Myocyte (in vitro differentiated cells): Measurements from ENCODE around the gene PDGFC. TPM values are rescaled to one million over a fixed set of nuclear protein-coding genes. Genes with fewer than 3 reads are reported as not detected.
A peak's percentile ranks its signal among the peaks of the same experiment; 100 is the strongest.
"Not testable (repeated sequence)": the region's sequence is repeated elsewhere in the genome, so short reads cannot be mapped to it uniquely, and the experiment has no call there.

Experiments used
- DNase-seq: peaks from one replicate; pipeline ENCODE4 v3.0.0-alpha.2; 2012; ENCODE audit warnings: low read depth
- total RNA-seq: library from RNA; depleted of rRNA; stranded (reverse); fragments of >200 nt; gene quantifications from 2 replicates; pipeline ENCODE4 v1.2.3, GENCODE V29; 2014

The PDGFC gene
- total RNA-seq, 1 donor from 2014 or later, result 49.5 TPM

- DNase-seq, result no peak
Measured at GRCh38 chr4:156909010-156909409, 62.6 kb downstream of the PDGFC start.

GRCh38 chr4:156906325-156906724 lies 65.3 kb downstream of the PDGFC start:
- no peak for DNase-seq

GRCh38 chr4:156901871-156902270 lies 69.7 kb downstream of the PDGFC start:
- peak; percentile 31 for DNase-seq

GRCh38 chr4:156898373-156899117 lies 73.1 kb downstream of the PDGFC start:
- no peak for DNase-seq

- DNase-seq, result no peak
Measured at GRCh38 chr4:156896527-156896926, 75.1 kb downstream of the PDGFC start.

GRCh38 chr4:156894234-156894633 lies 77.4 kb downstream of the PDGFC start:
- no peak for DNase-seq

- no peak for DNase-seq
Measured at GRCh38 chr4:156892805-156893204, 78.8 kb downstream of the PDGFC start.

- DNase-seq, result peak; percentile 23
Measured at GRCh38 chr4:156889616-156890594, 81.7 kb downstream of the PDGFC start.

- DNase-seq, result peak; percentile 28
Measured at GRCh38 chr4:156888762-156889161, 82.8 kb downstream of the PDGFC start.

- no peak for DNase-seq
Measured at GRCh38 chr4:156886481-156886880, 85.1 kb downstream of the PDGFC start.

GRCh38 chr4:156885374-156885773 lies 86.2 kb downstream of the PDGFC start:
- no peak for DNase-seq

- DNase-seq, result no peak
Measured at GRCh38 chr4:156884183-156884582, 87.4 kb downstream of the PDGFC start.

GRCh38 chr4:156875704-156876103 lies 95.9 kb downstream of the PDGFC start:
- DNase-seq, result peak; percentile 19

- no peak for DNase-seq
Measured at GRCh38 chr4:156875055-156875454, 96.5 kb downstream of the PDGFC start.

GRCh38 chr4:156873799-156874198 lies 97.8 kb downstream of the PDGFC start:
- DNase-seq, result no peak

- no peak for DNase-seq
Measured at GRCh38 chr4:156870861-156871260, 100.7 kb downstream of the PDGFC start.

- DNase-seq, result no peak
Measured at GRCh38 chr4:156870131-156870530, 101.5 kb downstream of the PDGFC start.

GRCh38 chr4:156866088-156866487 lies 105.5 kb downstream of the PDGFC start:
- not testable (repeated sequence) for DNase-seq

- no peak for DNase-seq
Measured at GRCh38 chr4:156865451-156865850, 106.1 kb downstream of the PDGFC start.

- DNase-seq, result no peak
Measured at GRCh38 chr4:156858071-156858470, 113.5 kb downstream of the PDGFC start.

- DNase-seq, result peak; percentile 28
Measured at GRCh38 chr4:156838761-156839160, 132.8 kb downstream of the PDGFC start.
